Transverse colon (tissue), 4 donors: Measurements from ENCODE around the gene ABTB2. TPM values are rescaled to one million over a fixed set of nuclear protein-coding genes. Genes with fewer than 3 reads are reported as not detected.

Experiments used
- DNase-seq: peaks from one replicate; pipeline ENCODE4 v3.0.0-alpha.2; 2019
- H3K27ac ChIP-seq, 4 donors: fragments of 200-600 bp; sonication (generic); 2 replicates each; pipeline ENCODE4 v1.5.1; 2016 to 2018; ENCODE audit warnings: inconsistent platforms in 4 of 4
- H3K27me3 ChIP-seq: fragments of 200-600 bp; sonication (generic); 2 replicates; pipeline ENCODE4 v1.5.1; 2017; ENCODE audit warnings: inconsistent platforms
- H3K36me3 ChIP-seq, 4 donors: fragments of 200-600 bp; sonication (generic); 2 replicates each; pipeline ENCODE4 v1.5.1; 2017 to 2019; ENCODE audit warnings: inconsistent platforms in 4 of 4
- H3K4me1 ChIP-seq, 4 donors: fragments of 200-600 bp; sonication (generic); 2 replicates each; pipeline ENCODE4 v1.5.1; 2017 to 2020; ENCODE audit warnings: inconsistent platforms in 4 of 4
- H3K4me3 ChIP-seq, 4 donors: fragments of 200-600 bp; sonication (generic); 1 replicate in 1 of 4; 2 replicates in 3 of 4; pipeline versions ENCODE4 v1.5.1 to v1.6.1; 2017 to 2019; ENCODE audit warnings: inconsistent platforms in 4 of 4
- H3K9me3 ChIP-seq, 2 donors: fragments of 200-600 bp; sonication (generic); 2 replicates each; pipeline ENCODE4 v1.5.1; 2017 to 2019; ENCODE audit warnings: inconsistent platforms in 2 of 2
- CTCF ChIP-seq, 5 experiments: fragments of 200-600 bp in 3 of 5; fragments of 450-650 bp in 2 of 5; sonication (generic) in 3 of 5; IDR thresholded peaks; 1 replicate in 2 of 5; 2 replicates in 3 of 5; pipeline ENCODE4 v1.5.1; 2016 to 2017; ENCODE audit warnings: antibody characterized with exemption in 5 of 5, inconsistent platforms in 3 of 5, mild to moderate bottlenecking in 2 of 5, moderate library complexity in 1 of 5
- EP300 ChIP-seq: sonication (generic); formaldehyde crosslinking; IDR thresholded peaks from one replicate; pipeline ENCODE4 v1.6.1; 2017; ENCODE audit warnings: antibody characterized with exemption, low read depth
- POLR2A ChIP-seq: fragments of 450-650 bp; IDR thresholded peaks from one replicate; pipeline ENCODE4 v1.6.1; 2016; ENCODE audit warnings: antibody characterized with exemption, mild to moderate bottlenecking, moderate library complexity
- POLR2AphosphoS5 ChIP-seq, 3 donors: sonication (generic); formaldehyde crosslinking; IDR thresholded peaks; one replicate each; pipeline ENCODE4 v1.6.1; 2016; ENCODE audit warnings: antibody characterized with exemption in 3 of 3
- WGBS, 2 donors: methylation state at CpG; one replicate each; pipeline ENCODE4 v1.1.5; 2018; ENCODE audit warnings: low coverage in 1 of 2; 5-methylcytosine and 5-hydroxymethylcytosine counted together
- in situ Hi-C, 4 donors: fragments of 200-750 bp; cut with MboI; loops; one replicate each; pipeline versions ENCODE4 v1.15.0 to v1.15.1; 2017; ENCODE audit warnings: low sequenced_read_pairs in 3 of 4, low pct_ligation_motif_present in 1 of 4, low pct_unique_long_range_greater_than_20kb in 1 of 4
- intact Hi-C: fragments of 100-400 bp; cut with DNase I; formaldehyde crosslinking; loops from one replicate; pipeline ENCODE4 v1.15.1; 2023; ENCODE audit warnings: low total_unique reads
- total RNA-seq, 4 donors: library from RNA; depleted of rRNA; stranded (reverse); fragments of >200 nt; gene quantifications; one replicate each; pipeline ENCODE4 v1.1.0, GENCODE V29; 2016

The ABTB2 gene
- total RNA-seq, 4 donors from 2014 or later, result 0.60 to 41.9 (median 20.7) TPM

- Histone ChIP-seq H3K4me1 (peaks cover 0 to 23% (median 7%) of the 10 kb centered on the region in 4 donors), H3K27ac (no peak overlapping the region), H3K4me3 (no peak overlapping the region), H3K9me3 (no peaks in the 10 kb centered on the region), H3K27me3 (no peaks in the 10 kb centered on the region), H3K36me3 (no peaks in the 10 kb centered on the region)
- in situ Hi-C loops, result no loop called here
- whole genome bisulfite sequencing, 2 donors, result 59 to 74% methylated on average over 2 of the region's 2 CpGs
- no peak for TF ChIP-seq POLR2AphosphoS5 (IDR thresholded peaks at IDR 0.05)
- TF ChIP-seq EP300, result no peak
- no peak for TF ChIP-seq CTCF (IDR thresholded peaks at IDR 0.05)
- TF ChIP-seq POLR2A, result no peak
- intact Hi-C loops, result no loop called here
- no peak for DNase-seq
Observed at GRCh38 chr11:34323601-34324000, 34.2 kb downstream of the ABTB2 start.

- in situ Hi-C loops (no loop called here), intact Hi-C loops (no loop called here)
- Histone ChIP-seq H3K4me3 (no peak overlapping the region), H3K4me1 (peaks cover 0 to 23% (median 13%) of the 10 kb centered on the region in 4 donors), H3K9me3 (no peaks in the 10 kb centered on the region), H3K27me3 (no peaks in the 10 kb centered on the region), H3K27ac (peak overlapping the region; percentile 23 to 66 (median 57)), H3K36me3 (no peaks in the 10 kb centered on the region)
- 46 to 52% methylated on average over 4 of the region's 4 CpGs for WGBS, 2 donors
- peak; percentile 34 for DNase-seq
- TF ChIP-seq CTCF (IDR thresholded peaks at IDR 0.05), result no peak
- TF ChIP-seq EP300, result peak; percentile 79
- peak in 2 of 3 donors; percentile 53 to 68 for TF ChIP-seq POLR2AphosphoS5 (IDR thresholded peaks at IDR 0.05)
- no peak for TF ChIP-seq POLR2A
Observed at GRCh38 chr11:34318111-34319037, 39.4 kb downstream of the ABTB2 start.

GRCh38 chr11:34317666-34318065, 40.1 kb downstream of the ABTB2 start:
- Histone ChIP-seq H3K9me3 (no peaks in the 10 kb centered on the region), H3K4me1 (peaks cover 0 to 23% (median 13%) of the 10 kb centered on the region in 4 donors), H3K27me3 (no peaks in the 10 kb centered on the region), H3K36me3 (no peaks in the 10 kb centered on the region), H3K4me3 (no peak overlapping the region), H3K27ac (peak overlapping the region in 3 of 4 donors; percentile 28 to 66 (median 51))
- no peak for TF ChIP-seq EP300
- TF ChIP-seq POLR2A, result no peak
- TF ChIP-seq CTCF (IDR thresholded peaks at IDR 0.05), result no peak
- TF ChIP-seq POLR2AphosphoS5 (IDR thresholded peaks at IDR 0.05), result no peak
- intact Hi-C loops (no loop called here), in situ Hi-C loops (no loop called here)
- WGBS, 2 donors, result 75 to 86% methylated on average over 2 to 4 of the region's 4 CpGs
- no peak for DNase-seq

GRCh38 chr11:34317036-34317360, 40.8 kb downstream of the ABTB2 start:
- in situ Hi-C loops, result no loop called here
- no peak overlapping the region for H3K4me3 ChIP-seq
- no peak for DNase-seq
- intact Hi-C loops, result no loop called here
- H3K36me3 ChIP-seq, result no peaks in the 10 kb centered on the region
- peaks cover 0 to 23% (median 13%) of the 10 kb centered on the region in 4 donors for H3K4me1 ChIP-seq
- H3K9me3 ChIP-seq, result no peaks in the 10 kb centered on the region
- H3K27me3 ChIP-seq, result no peaks in the 10 kb centered on the region
- TF ChIP-seq CTCF (IDR thresholded peaks at IDR 0.05) (no peak), POLR2AphosphoS5 (IDR thresholded peaks at IDR 0.05) (no peak), POLR2A (no peak), EP300 (no peak)
- H3K27ac ChIP-seq, result no peak overlapping the region
